Psoas muscle (tissue), 8 donors: ENCODE data around the gene NECAP2. TPM values are rescaled to one million over a fixed set of nuclear protein-coding genes. Genes with fewer than 3 reads are reported as not detected.

ENCODE experiments used
- ATAC-seq, 4 donors: fragments of 200-7000 bp; cut with Tn5 transposase; one replicate each; pipeline ENCODE4 v1.9.1; 2020; ENCODE audit warnings: moderate library complexity in 3 of 4, mild to moderate bottlenecking in 2 of 4
- DNase-seq, 2 donors: peaks; one replicate each; pipeline ENCODE4 v3.0.0-alpha.2; 2020
- H3K27ac ChIP-seq: fragments of 200-600 bp; one replicate; pipeline ENCODE4 v1.8.0; 2022
- H3K27me3 ChIP-seq, 3 donors: fragments of 200-600 bp in 1 of 3; one replicate each; pipeline versions ENCODE4 v1.6.1 to v1.8.0; 2013 to 2022; ENCODE audit warnings: low read length in 2 of 3, mild to moderate bottlenecking in 2 of 3, moderate library complexity in 1 of 3; ENCODE audit not compliant: insufficient read depth in 3 of 3
- H3K36me3 ChIP-seq, 2 donors: fragments of 200-600 bp in 1 of 2; one replicate each; pipeline versions ENCODE4 v1.6.1 to v1.8.0; 2013 to 2022; ENCODE audit warnings: low read depth in 1 of 2, mild to moderate bottlenecking in 1 of 2, moderate library complexity in 1 of 2; ENCODE audit not compliant: insufficient read depth in 1 of 2
- H3K4me1 ChIP-seq: fragments of 200-600 bp; one replicate; pipeline ENCODE4 v1.8.0; 2022
- H3K4me3 ChIP-seq: fragments of 200-600 bp; one replicate; pipeline ENCODE4 v1.8.0; 2022; ENCODE audit warnings: mild to moderate bottlenecking
- H3K9me3 ChIP-seq: fragments of 200-600 bp; one replicate; pipeline ENCODE4 v1.8.0; 2022
- CTCF ChIP-seq: fragments of 200-600 bp; IDR thresholded peaks from one replicate; pipeline ENCODE4 v1.8.0; 2022; ENCODE audit warnings: antibody characterized with exemption
- WGBS, 3 donors: extraction: QIAGEN DNeasy Blood & Tissue Kit; methylation state at CpG; one replicate each; pipeline versions ENCODE4 v1.1.6 to v1.1.7; 2013; 5-methylcytosine and 5-hydroxymethylcytosine counted together
- intact Hi-C, 2 donors: fragments of 100-400 bp; cut with DNase I; formaldehyde crosslinking; loops; one replicate each; pipeline versions ENCODE4 v1.11.0 to v1.14.2; 2022
- polyA plus RNA-seq, 3 donors: library from polyadenylated mRNA; stranded (reverse); fragments of 200-250 nt; gene quantifications; one replicate each; pipeline ENCODE4 v1.2.3, GENCODE V29; 2013
- total RNA-seq, 4 donors: library from RNA; stranded (reverse); fragmentation: NEBNext Ultra II Directional in 2 of 4; extraction: Animal tissue kit (Norgen Biotek cat#: 25700) in 2 of 4; gene quantifications; one replicate each; pipeline versions ENCODE4 v1.2.1 to v1.2.4, GENCODE V29; 2021 to 2023
- donor health status: healthy with polysubstance abuse.
- donor health status: DM: no; HTN: no; CAD: no; lungs with moderate emphysema.
- donor health status: Bipolar disorder and iron deficiency.
- donor health status: healthy.
- donor health status: DM: yes; HTN: yes; CAD: no.
- donor health status: DM: no; HTN: no; CAD: no.
- donor health status: DM: no; HTN: no; CAD: no.
- donor health status: DM: yes; HTN: yes; CAD: no.

The NECAP2 gene
- total and polyA plus RNA-seq, 7 donors, result 5.7 to 10.9 (median 10.5) TPM

- Histone ChIP-seq H3K4me3 (no peak overlapping the region), H3K27ac (no peak overlapping the region), H3K36me3 (peaks cover 0 to 98% of the 10 kb centered on the region in 2 donors), H3K27me3 (no peaks in the 10 kb centered on the region), H3K4me1 (peaks cover 8% of the 10 kb centered on the region), H3K9me3 (no peaks in the 10 kb centered on the region)
- WGBS, 3 donors, result 92 to 96% (median 95%) methylated on average over 9 of the region's 9 CpGs
- intact Hi-C loops, result no loop called here
- TF ChIP-seq CTCF, result no peak
- ATAC-seq (no peak), DNase-seq (no peak)
Measured at GRCh38 chr1:16447641-16448040, 7.1 kb downstream of the NECAP2 start.

GRCh38 chr1:16449065-16449464, 8.5 kb downstream of the NECAP2 start:
- Histone ChIP-seq H3K27ac (no peak overlapping the region), H3K36me3 (peaks cover 0 to 98% of the 10 kb centered on the region in 2 donors), H3K9me3 (no peaks in the 10 kb centered on the region), H3K4me3 (no peak overlapping the region), H3K4me1 (no peaks in the 10 kb centered on the region), H3K27me3 (no peaks in the 10 kb centered on the region)
- ATAC-seq (no peak), DNase-seq (no peak)
- 94 to 98% (median 96%) methylated on average over 4 of the region's 4 CpGs for WGBS, 3 donors
- no peak for TF ChIP-seq CTCF
- intact Hi-C loops, result no loop called here

GRCh38 chr1:16449666-16450065, 9.1 kb downstream of the NECAP2 start:
- no peak for DNase-seq
- no peak overlapping the region for H3K27ac ChIP-seq
- peaks cover 0 to 98% of the 10 kb centered on the region in 2 donors for H3K36me3 ChIP-seq
- no peaks in the 10 kb centered on the region for H3K4me1 ChIP-seq
- 83 to 90% (median 89%) methylated on average over 5 of the region's 5 CpGs for WGBS, 3 donors
- intact Hi-C loops, result no loop called here
- H3K4me3 ChIP-seq, result no peak overlapping the region
- H3K27me3 ChIP-seq, result no peaks in the 10 kb centered on the region
- no peak for TF ChIP-seq CTCF
- no peak for ATAC-seq
- no peaks in the 10 kb centered on the region for H3K9me3 ChIP-seq

- TF ChIP-seq CTCF, result no peak
- Histone ChIP-seq H3K9me3 (no peaks in the 10 kb centered on the region), H3K4me1 (no peaks in the 10 kb centered on the region), H3K27ac (no peak overlapping the region), H3K27me3 (no peaks in the 10 kb centered on the region), H3K4me3 (no peak overlapping the region), H3K36me3 (peaks cover 0 to 98% of the 10 kb centered on the region in 2 donors)
- DNase-seq, result no peak
- WGBS, 3 donors, result 85 to 90% (median 89%) methylated on average over 6 of the region's 6 CpGs
- intact Hi-C loops, result no loop called here
- ATAC-seq, result no peak
Measured at GRCh38 chr1:16450863-16451481, 10.4 kb downstream of the NECAP2 start.
